ENCODE data around the gene SASH3. TPM values are rescaled to one million over a fixed set of nuclear protein-coding genes. Genes with fewer than 3 reads are reported as not detected.

SASH3 gene
- total and polyA plus RNA-seq, 5 donors from 2014 or later: 117 to 205 (median 191) TPM

GRCh38 chrX:129825746-129826505 lies 46.2 kb downstream of the SASH3 start:
- peaks cover 0 to 2% (median 0%) of the 10 kb centered on the region in 7 donors for H3K9me3 Mint-ChIP-seq
- Histone ChIP-seq H3K27ac (ENCODE audit: insufficient read depth, low read length, poor library complexity, severe bottlenecking) (no peak overlapping the region), H3K4me1 (ENCODE audit: control insufficient read depth, insufficient read depth, low read length, poor library complexity, severe bottlenecking) (peaks cover 14% of the 10 kb centered on the region), H3K4me3 (ENCODE audit: low read depth, low read length) (no peak overlapping the region), H3K36me3 (ENCODE audit: control insufficient read depth, insufficient read depth, low read length) (no peaks in the 10 kb centered on the region), H3K27me3 (ENCODE audit: control insufficient read depth, insufficient read depth, low read length) (no peaks in the 10 kb centered on the region), H3K9me3 (ENCODE audit: control insufficient read depth in 2 of 2, low read length in 2 of 2) (no peaks in the 10 kb centered on the region)
- peaks cover 4% of the 10 kb centered on the region for H3K36me3 Mint-ChIP-seq
- peak overlapping the region in 2 of 3 donors; percentile 22 to 27 for H3K27ac Mint-ChIP-seq
- DNase-seq: peak in 2 of 3 donors; percentile 16 to 60
- H3K27me3 Mint-ChIP-seq: no peaks in the 10 kb centered on the region
- no peak overlapping the region for H3K4me3 Mint-ChIP-seq
- H3K4me1 Mint-ChIP-seq: peaks cover 0 to 21% (median 13%) of the 10 kb centered on the region in 4 donors
- ATAC-seq (ENCODE audit: low read depth in 2 of 2): no peak

- Mint-ChIP-seq H3K4me1 (peaks cover 0 to 10% (median 7%) of the 10 kb centered on the region in 4 donors), H3K27me3 (no peaks in the 10 kb centered on the region), H3K9me3 (peaks cover 0 to 2% (median 0%) of the 10 kb centered on the region in 7 donors), H3K36me3 (peaks cover 4% of the 10 kb centered on the region), H3K4me3 (no peak overlapping the region), H3K27ac (no peak overlapping the region)
- no peak for ATAC-seq (ENCODE audit: low read depth in 2 of 2)
- Histone ChIP-seq H3K27me3 (ENCODE audit: control insufficient read depth, insufficient read depth, low read length) (no peaks in the 10 kb centered on the region), H3K36me3 (ENCODE audit: control insufficient read depth, insufficient read depth, low read length) (no peaks in the 10 kb centered on the region), H3K9me3 (ENCODE audit: control insufficient read depth in 2 of 2, low read length in 2 of 2) (no peaks in the 10 kb centered on the region), H3K4me3 (ENCODE audit: low read depth, low read length) (no peak overlapping the region), H3K4me1 (ENCODE audit: control insufficient read depth, insufficient read depth, low read length, poor library complexity, severe bottlenecking) (peaks cover 8% of the 10 kb centered on the region), H3K27ac (ENCODE audit: insufficient read depth, low read length, poor library complexity, severe bottlenecking) (no peak overlapping the region)
- DNase-seq: no peak
Measured at GRCh38 chrX:129830494-129830893, 50.7 kb downstream of the SASH3 start.

- Histone ChIP-seq H3K4me3 (ENCODE audit: low read depth, low read length) (no peak overlapping the region), H3K27ac (ENCODE audit: insufficient read depth, low read length, poor library complexity, severe bottlenecking) (no peak overlapping the region), H3K36me3 (ENCODE audit: control insufficient read depth, insufficient read depth, low read length) (no peaks in the 10 kb centered on the region), H3K27me3 (ENCODE audit: control insufficient read depth, insufficient read depth, low read length) (no peaks in the 10 kb centered on the region), H3K9me3 (ENCODE audit: control insufficient read depth in 2 of 2, low read length in 2 of 2) (no peaks in the 10 kb centered on the region), H3K4me1 (ENCODE audit: control insufficient read depth, insufficient read depth, low read length, poor library complexity, severe bottlenecking) (peaks cover 3% of the 10 kb centered on the region)
- peaks cover 4% of the 10 kb centered on the region for H3K36me3 Mint-ChIP-seq
- ATAC-seq (ENCODE audit: low read depth in 2 of 2) (no peak), DNase-seq (no peak)
- no peak overlapping the region for H3K4me3 Mint-ChIP-seq
- H3K27ac Mint-ChIP-seq: no peak overlapping the region
- H3K27me3 Mint-ChIP-seq: no peaks in the 10 kb centered on the region
- H3K4me1 Mint-ChIP-seq: peaks cover 0 to 3% (median under 1%) of the 10 kb centered on the region in 4 donors
- peaks cover 0 to 2% (median 0%) of the 10 kb centered on the region in 7 donors for H3K9me3 Mint-ChIP-seq
Measured at GRCh38 chrX:129831091-129831885, 51.5 kb downstream of the SASH3 start.

- peaks cover 4% of the 10 kb centered on the region for H3K36me3 Mint-ChIP-seq
- DNase-seq: no peak
- Histone ChIP-seq H3K27ac (ENCODE audit: insufficient read depth, low read length, poor library complexity, severe bottlenecking) (no peak overlapping the region), H3K9me3 (ENCODE audit: control insufficient read depth in 2 of 2, low read length in 2 of 2) (no peaks in the 10 kb centered on the region), H3K4me1 (ENCODE audit: control insufficient read depth, insufficient read depth, low read length, poor library complexity, severe bottlenecking) (no peaks in the 10 kb centered on the region), H3K36me3 (ENCODE audit: control insufficient read depth, insufficient read depth, low read length) (no peaks in the 10 kb centered on the region), H3K4me3 (ENCODE audit: low read depth, low read length) (no peak overlapping the region), H3K27me3 (ENCODE audit: control insufficient read depth, insufficient read depth, low read length) (no peaks in the 10 kb centered on the region)
- no peak overlapping the region for H3K27ac Mint-ChIP-seq
- H3K4me1 Mint-ChIP-seq: no peaks in the 10 kb centered on the region
- ATAC-seq (ENCODE audit: low read depth in 2 of 2): no peak
- H3K27me3 Mint-ChIP-seq: no peaks in the 10 kb centered on the region
- H3K9me3 Mint-ChIP-seq: no peaks in the 10 kb centered on the region
- H3K4me3 Mint-ChIP-seq: no peak overlapping the region
Measured at GRCh38 chrX:129833153-129833990, 53.6 kb downstream of the SASH3 start.

DNA sequence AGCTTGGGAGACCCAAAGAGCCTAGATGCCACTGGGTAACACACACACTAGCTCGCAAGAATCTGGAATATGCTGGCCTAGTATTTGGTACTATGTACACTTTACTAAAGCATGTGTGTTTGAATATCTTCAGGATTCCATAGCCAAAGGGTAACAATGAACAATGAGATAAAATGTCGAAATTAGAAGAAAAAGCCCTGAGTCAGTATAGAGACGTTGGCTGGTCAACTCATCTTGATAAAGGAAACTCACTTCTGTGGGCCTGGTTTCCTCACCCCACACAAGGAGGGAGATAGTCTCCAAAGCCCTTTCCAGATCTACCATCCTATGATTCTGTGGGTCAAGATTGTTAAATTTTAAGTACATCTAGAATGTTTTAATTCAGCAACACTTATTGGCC lies 57.1 kb downstream of the SASH3 start:
- no peaks in the 10 kb centered on the region for H3K9me3 Mint-ChIP-seq
- H3K4me1 ChIP-seq (ENCODE audit: control insufficient read depth, insufficient read depth, low read length, poor library complexity, severe bottlenecking): no peaks in the 10 kb centered on the region
- H3K27me3 ChIP-seq (ENCODE audit: control insufficient read depth, insufficient read depth, low read length): no peaks in the 10 kb centered on the region
- ATAC-seq (ENCODE audit: low read depth in 2 of 2) (no peak), DNase-seq (no peak)
- H3K4me3 ChIP-seq (ENCODE audit: low read depth, low read length): no peak overlapping the region
- H3K27ac Mint-ChIP-seq: no peak overlapping the region
- H3K36me3 ChIP-seq (ENCODE audit: control insufficient read depth, insufficient read depth, low read length): no peaks in the 10 kb centered on the region
- H3K36me3 Mint-ChIP-seq: no peaks in the 10 kb centered on the region
- H3K4me1 Mint-ChIP-seq: peaks cover 0 to 3% (median 0%) of the 10 kb centered on the region in 4 donors
- H3K27me3 Mint-ChIP-seq: no peaks in the 10 kb centered on the region
- H3K27ac ChIP-seq (ENCODE audit: insufficient read depth, low read length, poor library complexity, severe bottlenecking): no peak overlapping the region
- H3K4me3 Mint-ChIP-seq: no peak overlapping the region
- H3K9me3 ChIP-seq (ENCODE audit: control insufficient read depth in 2 of 2, low read length in 2 of 2): no peaks in the 10 kb centered on the region

GRCh38 chrX:129840344-129840743 lies 60.6 kb downstream of the SASH3 start:
- Mint-ChIP-seq H3K4me3 (no peak overlapping the region), H3K36me3 (no peaks in the 10 kb centered on the region), H3K4me1 (peaks cover 0 to 17% (median 12%) of the 10 kb centered on the region in 4 donors), H3K27me3 (peaks cover 5% of the 10 kb centered on the region), H3K9me3 (no peaks in the 10 kb centered on the region), H3K27ac (no peak overlapping the region)
- no peak overlapping the region for H3K4me3 ChIP-seq (ENCODE audit: low read depth, low read length)
- peaks cover 7% of the 10 kb centered on the region for H3K4me1 ChIP-seq (ENCODE audit: control insufficient read depth, insufficient read depth, low read length, poor library complexity, severe bottlenecking)
- no peaks in the 10 kb centered on the region for H3K27me3 ChIP-seq (ENCODE audit: control insufficient read depth, insufficient read depth, low read length)
- H3K36me3 ChIP-seq (ENCODE audit: control insufficient read depth, insufficient read depth, low read length): no peaks in the 10 kb centered on the region
- ATAC-seq (ENCODE audit: low read depth in 2 of 2) (no peak), DNase-seq (no peak)
- H3K27ac ChIP-seq (ENCODE audit: insufficient read depth, low read length, poor library complexity, severe bottlenecking): no peak overlapping the region
- no peaks in the 10 kb centered on the region for H3K9me3 ChIP-seq (ENCODE audit: control insufficient read depth in 2 of 2, low read length in 2 of 2)

DNA sequence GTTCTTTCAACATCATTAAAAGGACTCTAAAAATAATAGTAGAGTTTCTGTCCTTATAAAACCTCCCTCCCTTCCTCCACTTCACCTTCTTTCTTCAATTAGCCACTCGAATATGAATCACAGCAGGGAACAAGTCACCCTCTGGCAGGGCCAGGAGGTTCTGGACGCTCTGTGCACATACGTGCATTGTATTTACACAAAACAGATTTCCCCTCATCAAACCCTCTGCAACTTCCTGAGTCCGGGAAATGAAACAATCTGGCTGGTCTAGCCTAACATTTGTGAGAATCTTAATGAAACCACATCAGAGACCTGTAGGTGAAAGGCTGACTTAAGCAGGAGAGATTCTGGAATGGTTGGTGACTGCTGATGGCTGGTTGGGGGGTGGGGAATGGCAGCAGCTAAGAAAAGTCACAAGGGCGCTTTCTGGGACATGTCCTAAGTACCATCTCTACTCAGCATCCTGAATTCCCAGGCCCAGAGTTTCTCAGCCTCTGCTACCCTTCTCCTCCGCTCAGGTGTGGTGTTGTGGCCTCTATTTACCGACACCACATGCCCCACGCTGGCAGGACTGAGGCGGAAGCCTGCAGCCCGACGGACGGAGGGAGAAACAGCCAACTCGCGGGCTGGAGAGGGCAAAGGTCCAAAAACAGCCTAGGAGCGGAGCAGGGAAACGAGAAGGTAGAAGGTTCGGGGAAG lies 62.9 kb downstream of the SASH3 start:
- no peak overlapping the region for H3K27ac ChIP-seq (ENCODE audit: insufficient read depth, low read length, poor library complexity, severe bottlenecking)
- no peak for ATAC-seq (ENCODE audit: low read depth in 2 of 2)
- H3K36me3 ChIP-seq (ENCODE audit: control insufficient read depth, insufficient read depth, low read length): no peaks in the 10 kb centered on the region
- H3K4me1 Mint-ChIP-seq: peaks cover 0 to 20% (median 12%) of the 10 kb centered on the region in 4 donors
- peaks cover 0 to 2% (median 0%) of the 10 kb centered on the region in 7 donors for H3K9me3 Mint-ChIP-seq
- H3K4me3 Mint-ChIP-seq: peak overlapping the region; percentile 82 to 90 (median 85)
- H3K4me3 ChIP-seq (ENCODE audit: low read depth, low read length): peak overlapping the region; percentile 34
- peak overlapping the region; percentile 52 to 85 (median 60) for H3K27ac Mint-ChIP-seq
- H3K36me3 Mint-ChIP-seq: no peaks in the 10 kb centered on the region
- DNase-seq: no peak
- peaks cover 7% of the 10 kb centered on the region for H3K4me1 ChIP-seq (ENCODE audit: control insufficient read depth, insufficient read depth, low read length, poor library complexity, severe bottlenecking)
- peaks cover 5% of the 10 kb centered on the region for H3K27me3 Mint-ChIP-seq
- H3K9me3 ChIP-seq (ENCODE audit: control insufficient read depth in 2 of 2, low read length in 2 of 2): no peaks in the 10 kb centered on the region
- H3K27me3 ChIP-seq (ENCODE audit: control insufficient read depth, insufficient read depth, low read length): no peaks in the 10 kb centered on the region
